ENCODE results near the gene TMC1. TPM values are rescaled to one million over a fixed set of nuclear protein-coding genes. Genes with fewer than 3 reads are reported as not detected.

Gene TMC1
- polyA plus RNA-seq, 3 donors: 0.16 to 0.55 (median 0.40) TPM

DNA sequence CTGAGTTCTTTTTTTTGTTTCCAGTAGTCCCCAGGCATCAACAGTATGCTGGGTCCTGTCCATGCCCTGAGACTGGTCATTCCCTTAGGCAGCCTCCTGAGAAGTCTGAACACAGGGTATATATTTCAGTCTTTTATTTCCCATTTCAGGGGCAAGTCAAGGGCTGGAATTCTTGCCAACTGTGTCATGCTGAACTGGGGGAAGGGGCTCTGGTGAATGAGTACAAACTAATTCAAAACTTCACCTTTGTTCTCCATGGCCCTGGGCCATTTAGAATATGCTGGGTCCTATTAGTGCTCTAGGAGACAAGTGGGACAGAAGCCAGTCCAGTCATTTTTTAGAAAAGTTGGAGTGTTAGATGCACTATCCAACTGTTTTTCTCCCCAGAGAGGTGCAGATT is 170.3 kb downstream of the TMC1 start:
- Mint-ChIP-seq H3K9me3 (peaks cover 0 to 5% (median 2%) of the 10 kb centered on the region in 7 donors), H3K27ac (no peak overlapping the region), H3K36me3 (no peaks in the 10 kb centered on the region), H3K4me1 (no peaks in the 10 kb centered on the region), H3K27me3 (ENCODE audit: low read depth in 3 of 3) (peaks cover 10 to 15% (median 11%) of the 10 kb centered on the region in 3 donors), H3K4me3 (no peak overlapping the region)
- no peak overlapping the region for H3K4me2 ChIP-seq (replicated peaks; ENCODE audit: extremely low read depth, low read length, poor library complexity, severe bottlenecking)
- no peaks in the 10 kb centered on the region for H3K79me2 ChIP-seq (ENCODE audit: insufficient read depth, low read length)
- peaks cover 12 to 17% of the 10 kb centered on the region in 2 donors for H3K27me3 ChIP-seq (ENCODE audit: control insufficient read depth in 2 of 2, insufficient read depth in 2 of 2, low read length in 2 of 2)
- no peak overlapping the region for H3K9ac ChIP-seq (ENCODE audit: insufficient read depth, low read length, poor library complexity, severe bottlenecking)
- no peak overlapping the region for H3K27ac ChIP-seq (ENCODE audit: low read depth in 1 of 2, low read length in 2 of 2)
- intact Hi-C loops (cut with micrococcal nuclease): no loop called here
- H2AFZ ChIP-seq (ENCODE audit: insufficient read depth, low read depth, low read length, poor library complexity, severe bottlenecking): no peak overlapping the region
- no peak for DNase-seq
- no peaks in the 10 kb centered on the region for H3K36me3 ChIP-seq (replicated peaks in 1 of 2; ENCODE audit: control insufficient read depth in 1 of 2, insufficient read depth in 2 of 2, low read length in 2 of 2)
- TF ChIP-seq, protein P1, sequence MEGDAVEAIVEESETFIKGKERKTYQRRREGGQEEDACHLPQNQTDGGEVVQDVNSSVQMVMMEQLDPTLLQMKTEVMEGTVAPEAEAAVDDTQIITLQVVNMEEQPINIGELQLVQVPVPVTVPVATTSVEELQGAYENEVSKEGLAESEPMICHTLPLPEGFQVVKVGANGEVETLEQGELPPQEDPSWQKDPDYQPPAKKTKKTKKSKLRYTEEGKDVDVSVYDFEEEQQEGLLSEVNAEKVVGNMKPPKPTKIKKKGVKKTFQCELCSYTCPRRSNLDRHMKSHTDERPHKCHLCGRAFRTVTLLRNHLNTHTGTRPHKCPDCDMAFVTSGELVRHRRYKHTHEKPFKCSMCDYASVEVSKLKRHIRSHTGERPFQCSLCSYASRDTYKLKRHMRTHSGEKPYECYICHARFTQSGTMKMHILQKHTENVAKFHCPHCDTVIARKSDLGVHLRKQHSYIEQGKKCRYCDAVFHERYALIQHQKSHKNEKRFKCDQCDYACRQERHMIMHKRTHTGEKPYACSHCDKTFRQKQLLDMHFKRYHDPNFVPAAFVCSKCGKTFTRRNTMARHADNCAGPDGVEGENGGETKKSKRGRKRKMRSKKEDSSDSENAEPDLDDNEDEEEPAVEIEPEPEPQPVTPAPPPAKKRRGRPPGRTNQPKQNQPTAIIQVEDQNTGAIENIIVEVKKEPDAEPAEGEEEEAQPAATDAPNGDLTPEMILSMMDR (IDR thresholded peaks at IDR 0.05): no peak
- no peak overlapping the region for H3K4me3 ChIP-seq (replicated peaks in 1 of 3; ENCODE audit: low read depth in 2 of 3, low read length in 3 of 3)
- H3K9me3 ChIP-seq (replicated peaks in 1 of 2; ENCODE audit: control insufficient read depth in 1 of 2, insufficient read depth in 1 of 2, low read length in 2 of 2): no peaks in the 10 kb centered on the region
- H3K4me1 ChIP-seq (ENCODE audit: control insufficient read depth in 1 of 2, insufficient read depth in 2 of 2, low read length in 2 of 2): no peaks in the 10 kb centered on the region
- H4K20me1 ChIP-seq (ENCODE audit: insufficient read depth, low read length): no peaks in the 10 kb centered on the region

DNA sequence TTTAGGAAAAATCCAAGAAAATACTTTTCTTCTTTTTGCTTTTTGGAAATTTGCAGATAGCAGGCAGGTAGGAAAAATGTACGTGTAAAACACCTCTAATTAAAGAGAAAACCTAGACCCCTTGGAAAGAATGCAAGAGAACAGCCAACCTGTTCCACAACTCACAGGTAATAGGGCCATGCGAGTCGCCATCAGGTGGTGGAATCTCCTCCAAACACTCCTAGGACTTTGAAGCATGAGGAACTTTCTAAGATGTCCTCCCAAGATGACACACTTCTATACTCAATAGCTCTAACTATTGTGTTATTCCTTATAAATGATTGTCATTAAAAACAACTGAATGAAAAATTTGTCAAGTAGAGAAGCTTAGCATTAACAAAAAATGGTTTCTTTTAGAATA is 174.0 kb downstream of the TMC1 start:
- Histone ChIP-seq H3K79me2 (ENCODE audit: insufficient read depth, low read length) (no peaks in the 10 kb centered on the region), H2AFZ (ENCODE audit: insufficient read depth, low read depth, low read length, poor library complexity, severe bottlenecking) (no peak overlapping the region), H4K20me1 (ENCODE audit: insufficient read depth, low read length) (no peaks in the 10 kb centered on the region), H3K27me3 (ENCODE audit: control insufficient read depth in 2 of 2, insufficient read depth in 2 of 2, low read length in 2 of 2) (peaks cover 12 to 24% of the 10 kb centered on the region in 2 donors), H3K4me1 (ENCODE audit: control insufficient read depth in 1 of 2, insufficient read depth in 2 of 2, low read length in 2 of 2) (no peaks in the 10 kb centered on the region), H3K4me3 (replicated peaks in 1 of 3; ENCODE audit: low read depth in 2 of 3, low read length in 3 of 3) (no peak overlapping the region), H3K27ac (ENCODE audit: low read depth in 1 of 2, low read length in 2 of 2) (no peak overlapping the region), H3K36me3 (replicated peaks in 1 of 2; ENCODE audit: control insufficient read depth in 1 of 2, insufficient read depth in 2 of 2, low read length in 2 of 2) (no peaks in the 10 kb centered on the region), H3K9me3 (replicated peaks in 1 of 2; ENCODE audit: control insufficient read depth in 1 of 2, insufficient read depth in 1 of 2, low read length in 2 of 2) (no peaks in the 10 kb centered on the region), H3K9ac (ENCODE audit: insufficient read depth, low read length, poor library complexity, severe bottlenecking) (no peak overlapping the region), H3K4me2 (replicated peaks; ENCODE audit: extremely low read depth, low read length, poor library complexity, severe bottlenecking) (no peak overlapping the region)
- intact Hi-C loops (cut with micrococcal nuclease): no loop called here
- Mint-ChIP-seq H3K4me3 (no peak overlapping the region), H3K4me1 (no peaks in the 10 kb centered on the region), H3K9me3 (peaks cover 0 to 5% (median 2%) of the 10 kb centered on the region in 7 donors), H3K27ac (no peak overlapping the region), H3K27me3 (ENCODE audit: low read depth in 3 of 3) (peaks cover 8 to 22% (median 16%) of the 10 kb centered on the region in 3 donors), H3K36me3 (no peaks in the 10 kb centered on the region)
- TF ChIP-seq, protein P1 (IDR thresholded peaks at IDR 0.05): no peak
- no CpG with 5 or more reads among the region's 3 CpGs for WGBS (ENCODE audit: insufficient coverage)
- DNase-seq: no peak
